ENCODE results near the gene HIPK2. TPM values are rescaled to one million over a fixed set of nuclear protein-coding genes. Genes with fewer than 3 reads are reported as not detected.
A peak's percentile ranks its signal among the peaks of the same experiment; 100 is the strongest.

HIPK2 gene
- total and polyA plus RNA-seq, 8 donors: 25.1 to 61.8 (median 30.4) TPM

- TF ChIP-seq CTCF (IDR thresholded peaks at IDR 0.05): no peak
- Histone ChIP-seq H3K27me3 (no peaks in the 10 kb centered on the region), H3K9me3 (no peaks in the 10 kb centered on the region), H3K36me3 (peaks cover 0 to 30% of the 10 kb centered on the region in 2 donors), H3K4me3 (no peak overlapping the region), H3K4me1 (peaks cover 19 to 75% of the 10 kb centered on the region in 2 donors), H3K27ac (peak overlapping the region in 1 of 2 donors; percentile 88)
- intact Hi-C loops (cut with DNase I): no loop called here
- no peak for DNase-seq
- peak; percentile 42 for ATAC-seq
These were observed 58.9 kb downstream of the HIPK2 start for GRCh38 chr7:139718859-139719258.

GRCh38 chr7:139718141-139718540 is 59.7 kb downstream of the HIPK2 start:
- H3K27me3 ChIP-seq: no peaks in the 10 kb centered on the region
- H3K9me3 ChIP-seq: no peaks in the 10 kb centered on the region
- peaks cover 0 to 37% of the 10 kb centered on the region in 2 donors for H3K36me3 ChIP-seq
- H3K27ac ChIP-seq: peak overlapping the region in 1 of 2 donors; percentile 88
- intact Hi-C loops (cut with DNase I): no loop called here
- no peak overlapping the region for H3K4me3 ChIP-seq
- DNase-seq: no peak
- no peak for ATAC-seq
- TF ChIP-seq CTCF (IDR thresholded peaks at IDR 0.05): no peak
- H3K4me1 ChIP-seq: peaks cover 12 to 75% of the 10 kb centered on the region in 2 donors

GRCh38 chr7:139716156-139716942 is 61.4 kb downstream of the HIPK2 start:
- ATAC-seq (no peak), DNase-seq (no peak)
- intact Hi-C loops (cut with DNase I): no loop called here
- no peak overlapping the region for H3K4me3 ChIP-seq
- no peaks in the 10 kb centered on the region for H3K27me3 ChIP-seq
- no peaks in the 10 kb centered on the region for H3K9me3 ChIP-seq
- H3K27ac ChIP-seq: no peak overlapping the region
- TF ChIP-seq CTCF (IDR thresholded peaks at IDR 0.05): no peak
- H3K4me1 ChIP-seq: peaks cover 12 to 69% of the 10 kb centered on the region in 2 donors
- H3K36me3 ChIP-seq: peaks cover 0 to 40% of the 10 kb centered on the region in 2 donors

- no peaks in the 10 kb centered on the region for H3K27me3 ChIP-seq
- TF ChIP-seq CTCF (IDR thresholded peaks at IDR 0.05): no peak
- intact Hi-C loops (cut with DNase I): no loop called here
These were observed 62.5 kb downstream of the HIPK2 start for GRCh38 chr7:139715194-139715815.

More at GRCh38 chr7:139715194-139715815, 62.5 kb downstream of the HIPK2 start:
- Histone ChIP-seq H3K9me3 (no peaks in the 10 kb centered on the region), H3K27ac (peak overlapping the region in 1 of 2 donors; percentile 75), H3K4me1 (peaks cover 4 to 59% of the 10 kb centered on the region in 2 donors), H3K4me3 (no peak overlapping the region), H3K36me3 (peaks cover 0 to 44% of the 10 kb centered on the region in 2 donors)
- no peak for DNase-seq
- no peak for ATAC-seq

Measured in left lung (tissue), 10 donors.